ENCODE results near the gene BANF1.

Gene BANF1

DNA sequence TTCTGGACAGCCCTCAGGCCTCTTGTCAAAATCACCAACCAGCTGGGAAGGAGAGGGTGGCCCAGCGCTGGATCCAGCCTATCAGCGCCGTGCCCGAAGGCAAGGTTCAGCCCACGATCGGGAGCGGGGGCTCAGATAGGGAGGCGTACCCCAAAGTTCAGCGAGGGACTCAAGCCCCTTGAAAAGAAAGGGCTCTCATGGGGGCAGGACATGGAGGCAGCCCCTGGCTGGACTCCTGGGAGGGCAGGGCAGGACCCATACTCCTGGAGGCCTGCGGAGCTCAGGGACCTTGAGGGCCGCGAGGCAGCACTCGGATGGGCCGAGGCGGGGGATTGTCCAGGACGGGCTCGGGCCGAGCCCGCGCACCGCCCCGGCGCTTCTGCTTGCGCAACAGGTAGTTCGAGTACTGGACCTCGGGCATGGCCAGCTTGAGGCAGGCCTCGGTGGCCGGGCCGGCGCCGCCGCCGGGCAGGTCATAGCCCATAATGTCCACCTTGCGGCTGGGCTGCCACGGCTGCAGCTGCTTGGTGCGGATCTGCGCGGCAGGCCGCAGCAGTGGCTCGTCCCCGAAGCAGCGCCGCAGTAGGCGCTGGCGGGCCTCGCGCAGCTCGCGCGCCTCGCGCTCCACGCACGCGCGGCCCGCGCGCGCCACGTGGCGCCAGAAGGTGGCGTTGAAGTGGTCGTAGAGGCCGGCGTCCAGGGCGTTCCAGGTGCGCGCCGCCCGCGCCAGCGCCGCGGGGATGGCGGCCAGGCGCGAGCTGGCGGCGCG is 40.1 kb downstream of the BANF1 start:
- no peak for DNase-seq

DNA sequence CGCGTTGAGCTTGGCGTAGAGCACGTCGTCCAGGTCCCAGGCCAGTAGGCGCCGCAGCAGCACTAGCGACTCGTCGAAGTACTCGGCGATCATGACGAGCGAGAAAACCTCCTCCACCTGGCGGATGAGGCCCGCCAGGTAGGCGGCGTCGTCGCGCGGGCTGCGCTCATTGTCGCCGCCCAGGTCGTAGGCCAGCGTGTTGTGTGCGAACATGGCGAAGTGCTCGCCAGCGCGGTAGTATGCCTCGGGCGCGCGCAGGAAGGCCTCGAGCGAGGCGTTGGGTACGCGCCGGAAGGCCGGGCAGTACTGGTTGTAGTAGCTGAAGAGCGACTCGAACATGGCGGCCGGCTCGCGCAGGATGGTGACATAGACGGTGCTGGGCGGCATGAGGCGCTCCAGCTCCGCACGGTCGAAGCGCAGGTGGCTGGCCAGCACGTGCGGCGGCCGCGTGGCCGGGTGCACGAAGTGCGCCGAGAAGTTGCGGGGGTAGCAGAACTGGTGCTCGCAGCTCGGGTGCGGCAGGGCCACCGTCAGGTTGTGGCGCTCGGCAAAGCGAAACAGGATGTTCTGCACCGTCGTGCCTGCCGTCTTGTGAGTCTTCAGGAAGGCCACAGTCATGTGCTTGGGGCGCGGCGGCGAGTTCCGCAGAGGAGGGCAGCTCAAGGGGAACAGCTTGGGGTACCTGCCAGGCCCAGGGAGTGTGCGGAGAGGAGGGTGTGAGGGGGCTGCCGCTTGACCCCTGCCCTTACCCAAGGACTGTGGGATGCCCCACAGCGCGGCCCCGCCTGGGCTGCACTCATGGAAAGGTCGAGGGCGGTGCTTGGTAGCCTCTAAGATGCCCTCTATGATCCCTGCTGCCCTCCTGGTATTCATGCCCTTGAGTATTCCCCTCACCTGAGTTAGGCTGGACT is 40.9 kb downstream of the BANF1 start:
- no peak for DNase-seq

DNA sequence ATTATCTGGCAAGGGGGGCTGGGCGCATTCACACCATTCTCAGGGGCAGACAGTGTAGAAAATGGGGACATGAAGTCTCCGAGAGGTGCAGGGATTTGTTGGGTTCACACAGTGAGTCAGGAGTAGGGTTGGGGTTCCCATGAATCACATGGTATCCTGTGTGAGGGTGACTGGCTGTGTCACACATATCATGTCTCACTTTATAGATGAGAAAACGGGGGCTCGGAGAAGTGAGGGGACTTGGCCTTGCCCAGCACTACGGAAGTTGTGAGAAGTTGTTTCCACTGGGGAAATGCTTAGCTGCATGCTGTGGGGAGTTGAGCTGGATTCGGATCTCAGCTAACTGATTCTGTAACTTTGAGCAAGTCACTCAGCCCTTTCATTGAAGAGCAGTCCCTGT is 42.5 kb downstream of the BANF1 start:
- no peak for DNase-seq

DNA sequence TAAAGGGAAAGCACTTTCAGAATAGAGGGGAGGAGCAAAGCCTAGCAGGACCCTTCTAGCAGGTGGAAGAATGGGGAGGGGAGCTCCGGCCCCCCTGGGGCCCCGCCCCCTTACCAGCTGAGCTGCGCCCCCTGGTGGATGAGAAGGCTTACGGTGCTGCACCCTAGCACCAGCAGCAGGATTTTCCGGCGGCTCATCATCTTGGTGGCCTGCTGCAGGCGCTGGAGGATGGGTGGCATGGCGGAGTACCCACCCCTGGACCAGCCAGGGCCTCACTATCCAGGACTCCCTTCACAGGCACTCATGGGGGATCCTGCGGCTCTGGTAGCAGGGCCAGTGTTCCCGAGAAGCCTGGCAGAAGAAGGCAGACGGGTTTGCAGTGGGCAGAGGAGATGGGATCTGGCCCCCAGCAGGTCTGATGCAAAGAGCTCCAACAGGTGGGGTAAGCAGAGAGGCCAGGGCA is 42.9 kb downstream of the BANF1 start:
- DNase-seq, result peak; percentile 84 to 91

GRCh38 chr11:66046901-66047300 is 44.6 kb downstream of the BANF1 start:
- no peak for DNase-seq

GRCh38 chr11:66047541-66048365 is 45.5 kb downstream of the BANF1 start:
- DNase-seq, result no peak

DNA sequence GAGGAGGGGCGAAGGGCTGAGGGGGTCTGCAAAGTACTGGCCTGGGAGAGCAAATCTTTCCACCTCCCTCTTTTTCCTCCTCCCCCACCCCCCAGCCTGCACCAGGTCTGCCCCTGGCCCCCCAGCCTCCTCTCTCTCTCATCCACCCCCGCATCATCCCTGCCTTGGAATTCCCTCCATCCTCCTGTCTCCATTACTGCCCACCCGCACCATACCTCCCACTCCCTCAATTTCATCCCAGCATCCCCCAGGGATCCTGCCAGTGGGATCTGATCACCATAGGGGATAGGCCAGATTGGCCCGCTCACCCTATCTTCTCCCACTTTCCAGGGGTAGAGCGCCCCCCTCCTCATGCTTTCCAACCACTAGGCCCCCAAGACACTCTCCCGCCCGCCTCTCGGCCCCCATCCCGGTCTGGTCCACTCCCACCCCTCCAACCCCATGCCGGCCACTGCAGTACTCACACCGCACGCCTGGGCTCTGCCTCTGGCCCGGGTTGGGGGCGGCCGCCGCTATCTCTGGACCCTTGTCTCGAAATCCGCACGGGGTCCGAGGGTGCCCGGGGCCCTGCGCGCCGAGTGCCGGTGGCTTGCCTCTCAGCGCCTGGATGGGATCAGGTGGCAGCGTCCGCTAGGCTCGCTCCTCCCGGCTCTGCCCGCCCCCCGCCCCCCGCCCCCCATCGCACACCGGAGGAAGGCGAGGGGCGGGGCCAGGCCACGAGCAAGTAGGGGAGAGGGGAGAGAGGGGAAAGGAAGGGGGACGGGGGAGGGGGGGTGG is 46.4 kb downstream of the BANF1 start, which contains the start of gene GAL3ST3:
TSS of gene GAL3ST3 (minus strand) at position 615 of the 777 bp plus-strand sequence. CDS start 3,746 bp downstream, outside the sequence.
- DNase-seq, result no peak

DNA sequence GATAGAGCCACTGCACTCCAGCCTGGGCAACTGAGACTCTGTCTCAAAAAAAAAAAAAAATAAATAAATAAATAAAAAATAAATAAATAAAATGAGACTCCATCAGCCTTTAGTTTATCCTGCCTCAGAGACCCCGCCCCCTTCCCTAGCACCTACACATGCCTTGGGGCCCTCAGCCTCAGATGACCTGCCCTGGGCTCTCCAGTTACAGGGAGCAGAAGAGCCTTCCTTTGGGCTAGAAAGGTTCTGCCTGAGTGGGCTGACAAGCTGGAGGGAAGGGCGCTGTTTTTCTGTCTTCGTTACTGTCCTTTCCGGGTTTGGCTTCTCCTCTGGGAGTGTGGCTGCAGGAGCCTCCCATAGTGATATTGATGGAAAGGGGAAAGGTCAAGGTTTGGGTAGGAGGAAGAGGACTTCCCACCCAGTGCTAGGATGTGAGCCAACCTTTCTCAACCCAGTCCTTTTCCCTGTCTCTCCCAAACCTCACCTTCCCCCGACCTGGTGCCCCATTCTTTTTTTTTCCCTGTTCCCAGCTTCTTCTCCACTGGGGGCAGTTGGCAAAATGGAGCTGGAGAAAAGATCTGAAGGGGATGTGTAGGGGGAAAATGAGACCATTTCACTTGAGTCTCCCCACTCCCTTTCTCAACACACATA is 48.4 kb downstream of the BANF1 start:
- DNase-seq, result no peak

GRCh38 chr11:66051371-66051765 is 49.1 kb downstream of the BANF1 start:
- DNase-seq, result no peak

GRCh38 chr11:66051766-66052663 is 49.7 kb downstream of the BANF1 start, which contains the start of gene SF3B2:
Gene SF3B2, plus strand, starts transcription at chr11:66052364. Its CDS starts 21 bp downstream, at chr11:66052385.
- peak; percentile 95 to 96 for DNase-seq

- DNase-seq, result no peak
These were observed 50.3 kb downstream of the BANF1 start for GRCh38 chr11:66052664-66052982.
